HPDE6-E6E7 (cell line): ENCODE results near the gene TXNRD3.

Experiments used
- DNase-seq: peaks from one replicate; pipeline ENCODE4 v3.0.0; 2011; ENCODE audit warnings: missing footprints; ENCODE audit errors: extremely low spot score

Gene TXNRD3

DNA sequence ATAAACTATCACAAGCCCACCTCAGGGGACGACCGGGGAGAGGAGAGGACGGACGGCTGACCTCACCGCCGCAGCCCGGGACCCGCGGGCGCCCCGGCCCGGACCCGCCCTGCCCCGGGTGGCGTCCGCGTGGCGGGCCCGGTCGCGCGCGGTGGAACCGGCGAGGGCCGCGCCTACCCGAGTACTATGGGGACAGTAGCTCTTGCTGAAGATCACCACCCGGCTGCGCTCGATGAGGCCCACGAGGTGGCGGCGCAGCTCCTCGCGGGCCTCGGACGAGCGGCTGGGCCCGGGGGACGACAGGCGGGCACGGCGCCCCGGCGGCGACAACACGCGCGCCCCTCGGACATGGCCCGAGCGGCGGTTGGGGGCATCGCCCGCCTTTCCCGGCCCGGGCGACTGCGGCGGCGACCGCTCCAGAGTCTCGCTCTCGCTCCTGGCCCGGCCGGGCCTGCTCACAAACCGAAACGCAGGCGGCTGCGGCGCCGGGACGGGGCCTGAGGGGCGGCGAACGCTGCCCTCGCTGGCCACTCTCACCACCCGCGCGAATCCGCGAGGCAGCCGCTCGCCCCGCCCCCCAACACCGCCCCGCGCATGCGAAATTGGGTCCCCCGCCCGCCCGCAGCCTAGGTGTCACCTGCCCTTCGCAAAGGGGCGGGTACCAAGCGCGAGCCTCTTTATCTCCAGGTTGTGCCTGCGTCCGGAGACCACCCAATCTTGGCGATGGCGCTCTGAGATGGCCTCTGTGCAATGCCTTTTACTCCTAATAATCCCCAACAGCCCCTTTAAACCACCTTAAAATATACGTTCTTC, at the start of gene TXNRD3:
TSS of gene TXNRD3 (minus strand) at position 554 of the 813 bp plus-strand sequence.
- DNase-seq: peak; percentile 80

DNA sequence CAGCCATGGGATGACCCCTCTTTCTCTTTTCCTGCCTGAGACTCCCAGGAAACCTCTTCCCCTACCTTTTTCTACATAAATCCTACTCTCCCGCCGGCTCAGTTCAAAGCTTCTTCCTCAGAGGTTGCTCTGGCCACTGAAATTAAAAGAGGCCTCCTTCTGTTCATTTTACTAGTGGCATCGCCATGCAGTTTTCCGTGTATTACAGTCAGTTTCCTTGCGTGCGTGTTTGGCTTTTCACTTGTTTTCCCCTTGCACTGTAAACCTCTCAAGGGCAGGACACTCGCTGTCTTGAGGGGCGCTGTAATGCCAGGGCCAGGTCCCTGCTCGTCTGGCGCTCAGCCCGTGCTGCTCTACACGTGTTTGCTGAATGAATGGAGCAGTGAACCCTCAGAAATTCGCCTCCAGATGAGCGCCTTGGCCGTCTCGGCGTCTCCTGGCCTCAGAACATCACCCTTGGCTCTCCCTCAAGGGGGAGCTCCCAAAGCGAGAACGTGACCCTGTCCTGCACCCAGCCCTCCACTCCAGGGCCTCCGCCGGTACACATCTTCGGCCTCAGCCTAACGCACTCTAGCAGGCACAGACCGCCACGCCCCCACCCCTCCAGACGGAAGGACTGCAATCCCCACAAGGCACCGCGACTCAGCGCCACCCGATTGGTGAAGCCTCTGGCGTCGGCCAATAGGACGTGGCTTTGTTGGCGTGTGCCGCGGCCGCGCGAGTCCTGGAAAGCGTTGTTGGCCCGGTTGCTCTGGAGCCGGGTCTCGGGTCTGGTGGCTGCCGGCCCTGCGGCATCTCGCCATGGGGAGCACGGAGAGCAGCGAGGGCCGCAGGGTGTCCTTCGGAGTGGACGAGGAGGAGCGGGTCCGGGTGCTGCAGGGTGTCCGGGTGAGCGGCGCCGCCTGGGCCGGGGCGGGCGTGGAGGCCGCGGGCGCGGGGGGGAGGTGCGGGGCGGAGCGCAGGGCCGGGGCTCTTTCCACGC, 48.9 kb upstream of the TXNRD3 start, which contains the start of gene CHCHD6:
TSS of gene CHCHD6 (plus strand) at position 729 of the 982 bp plus-strand sequence. CDS start at position 802, 73 bp downstream.
- peak; percentile 97 for DNase-seq

DNA sequence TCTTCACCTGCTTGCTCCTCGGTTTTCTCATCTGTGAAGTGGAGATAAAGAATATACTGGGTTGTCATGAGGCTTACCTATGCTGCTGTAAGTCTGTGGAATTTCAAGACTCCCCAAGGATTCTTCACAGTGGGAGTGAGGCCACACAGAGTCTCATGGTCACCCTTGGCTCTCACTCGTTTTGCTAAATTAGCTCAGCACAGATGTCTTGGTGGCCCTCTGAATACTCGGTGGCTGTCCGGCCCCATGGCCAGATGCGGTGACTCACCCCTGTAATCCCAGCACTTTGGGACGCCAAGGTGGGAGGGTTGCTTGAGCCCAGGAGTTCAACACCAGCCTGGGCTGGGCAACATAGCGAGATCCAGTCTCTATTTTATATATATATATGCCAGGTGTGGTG, 44.1 kb upstream of the TXNRD3 start:
- DNase-seq: no peak

DNA sequence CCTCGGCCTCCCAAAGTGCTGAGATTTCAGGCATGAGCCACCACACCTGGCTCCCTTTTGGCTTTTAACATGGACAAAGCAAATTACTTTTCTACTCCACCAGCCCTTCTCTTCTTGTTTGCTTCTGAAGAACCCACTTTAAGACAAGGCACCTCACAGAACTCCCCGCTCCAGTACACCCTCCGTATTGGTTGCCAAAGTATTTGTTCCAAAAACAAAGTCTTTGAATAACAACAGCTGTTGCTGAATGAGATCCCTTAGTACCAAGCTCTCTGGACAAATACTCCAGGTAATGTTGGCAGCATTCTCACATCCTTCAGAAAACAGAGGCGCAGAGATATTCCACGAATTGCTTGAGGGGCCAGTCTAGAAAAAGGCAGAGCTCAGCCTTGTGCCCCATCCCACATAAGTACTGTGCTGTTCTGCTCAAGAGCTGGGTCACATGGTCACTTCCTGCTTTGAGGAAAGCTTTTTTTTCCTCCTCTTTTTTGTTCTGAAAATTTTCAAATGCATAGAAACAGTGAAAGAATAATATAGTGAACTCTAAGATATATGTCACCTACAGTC, 41.9 kb upstream of the TXNRD3 start:
- no peak for DNase-seq

DNA sequence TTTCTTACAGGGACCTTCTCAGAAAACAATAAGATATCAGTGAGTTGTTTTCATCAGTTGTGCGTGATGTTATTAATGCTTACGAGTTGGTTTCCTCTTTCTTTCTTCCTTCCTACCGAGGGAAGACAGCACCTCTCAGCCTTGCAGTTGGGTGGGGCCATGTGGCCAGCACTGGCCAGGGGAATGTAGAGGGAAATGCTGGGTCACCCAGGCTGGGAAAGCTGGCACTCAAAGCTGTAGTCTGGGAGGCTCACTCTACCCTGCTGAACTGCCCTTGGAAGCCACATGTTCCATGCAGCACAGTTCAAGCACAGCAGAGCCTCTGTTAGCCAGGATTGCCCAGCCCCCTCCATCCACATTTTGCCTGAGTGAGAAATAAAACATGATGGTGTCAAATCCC, 39.0 kb upstream of the TXNRD3 start:
- no peak for DNase-seq

DNA sequence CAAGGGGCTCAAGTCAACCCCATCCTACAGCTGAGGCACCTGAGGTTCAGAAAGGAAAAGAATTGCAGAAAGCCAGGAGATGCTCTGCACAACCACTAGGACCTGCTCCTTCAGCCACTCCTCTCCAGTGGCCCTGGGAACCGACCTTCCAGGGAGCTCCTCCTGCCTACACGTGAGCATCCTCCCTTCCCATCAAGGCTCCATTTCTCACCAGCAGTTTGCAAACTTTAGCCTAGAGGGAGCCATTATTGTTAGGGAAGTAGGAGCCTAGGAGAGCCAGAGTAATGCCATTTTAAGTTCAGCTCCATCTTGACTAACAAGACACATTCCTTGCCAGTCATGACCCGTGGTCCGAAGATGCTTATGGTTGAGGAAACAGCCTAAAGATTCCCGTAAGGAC, 37.9 kb upstream of the TXNRD3 start:
- DNase-seq: no peak

DNA sequence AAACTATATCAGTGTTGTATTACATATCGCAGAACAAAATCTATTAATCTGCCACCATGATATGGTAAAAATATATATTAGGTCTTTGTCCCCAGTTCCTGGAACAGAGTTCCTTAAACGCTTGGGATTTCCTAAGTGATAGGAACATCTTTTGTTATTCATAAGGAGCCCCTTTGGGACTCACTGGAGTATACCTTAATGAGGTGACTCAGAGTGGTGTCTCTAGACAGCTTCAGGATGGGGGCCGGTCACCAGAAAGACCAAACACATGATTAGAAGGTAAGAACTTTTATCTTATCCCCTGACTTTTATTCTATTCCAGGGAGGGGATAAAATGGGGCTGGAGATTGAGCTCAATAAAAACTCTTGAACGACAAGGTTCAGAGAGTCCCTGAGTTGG, 36.8 kb upstream of the TXNRD3 start:
- DNase-seq: no peak

DNA sequence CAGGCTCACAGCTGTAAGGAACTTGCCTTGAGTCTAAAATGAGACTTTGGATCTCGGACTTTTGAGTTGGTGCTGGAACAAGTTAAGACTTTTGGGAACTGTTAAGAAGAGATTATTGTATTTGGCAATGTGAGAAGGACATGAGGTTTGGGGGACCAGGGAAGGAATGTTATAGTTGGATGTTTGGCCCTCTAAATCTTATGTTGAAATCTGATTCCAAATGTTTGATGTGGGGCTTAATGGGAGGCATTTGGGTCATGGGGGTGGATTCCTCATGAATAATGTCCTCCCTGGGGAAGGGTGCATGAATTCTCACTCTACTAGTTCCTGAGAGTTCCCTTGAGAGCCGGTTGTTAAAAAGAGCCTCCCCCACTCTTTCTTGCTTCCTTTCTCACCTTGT, 30.6 kb upstream of the TXNRD3 start:
- no peak for DNase-seq

DNA sequence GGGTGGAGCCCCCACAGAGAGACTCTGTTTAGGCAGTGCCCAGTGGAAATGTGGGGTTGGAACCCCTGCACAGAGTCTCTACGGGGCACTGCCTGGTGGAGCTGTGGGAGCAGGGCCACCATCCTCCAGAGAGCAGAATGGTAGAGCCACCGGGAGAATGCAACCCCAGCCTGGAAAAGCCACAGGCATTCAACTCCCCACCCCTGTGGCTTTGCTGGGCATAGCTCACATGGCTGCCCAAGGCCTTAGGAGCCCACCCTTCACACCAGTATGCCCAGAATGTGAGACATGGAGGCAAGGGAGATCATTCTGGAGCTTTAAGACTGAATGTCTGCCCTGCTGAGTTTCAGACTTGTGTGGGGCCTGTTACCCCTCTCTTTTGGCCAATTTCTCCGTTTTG, 30.1 kb upstream of the TXNRD3 start:
- no peak for DNase-seq

DNA sequence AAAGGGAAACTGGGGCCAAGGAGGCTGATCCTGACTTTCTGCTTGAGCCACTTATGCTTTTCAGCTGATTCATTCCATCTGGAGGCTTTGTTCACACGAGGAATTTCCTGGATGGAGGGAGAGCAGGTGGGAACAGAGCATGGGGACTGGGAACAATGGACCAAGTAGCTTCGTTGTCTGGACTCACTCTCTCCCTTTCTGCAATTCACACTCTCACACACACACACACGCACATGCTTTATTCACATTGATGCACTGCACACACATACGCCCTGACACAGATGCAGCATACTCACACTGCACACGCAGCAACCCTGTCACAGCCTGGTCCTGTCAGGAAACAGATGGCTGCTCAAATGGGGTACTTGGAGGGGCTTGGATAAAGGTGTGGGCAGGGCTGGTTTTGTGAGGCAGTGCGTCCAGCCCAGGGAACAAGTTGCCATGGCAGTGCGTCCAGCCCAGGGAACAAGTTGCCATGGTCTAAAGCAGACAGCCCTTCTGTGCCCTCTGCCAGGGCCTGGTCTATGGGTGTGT, 29.4 kb upstream of the TXNRD3 start:
- no peak for DNase-seq

DNA sequence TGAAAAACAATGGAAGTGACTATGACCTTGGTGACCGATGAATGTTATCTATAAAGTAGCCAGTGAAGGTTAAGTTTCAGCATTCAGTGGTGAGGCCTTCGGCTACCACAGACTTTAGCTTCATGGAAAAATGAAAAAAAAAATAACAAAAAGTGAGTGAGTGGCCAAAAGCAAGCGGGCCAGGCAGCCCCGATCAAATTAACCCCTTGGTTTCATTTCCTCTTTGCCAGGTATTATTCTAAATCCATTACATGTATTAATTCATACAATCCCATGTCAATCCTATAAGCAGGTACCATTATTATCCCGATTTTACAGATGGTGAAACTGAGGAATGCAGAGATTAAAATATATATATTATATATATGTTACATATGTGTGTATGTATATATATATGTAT, 28.1 kb upstream of the TXNRD3 start:
- no peak for DNase-seq

DNA sequence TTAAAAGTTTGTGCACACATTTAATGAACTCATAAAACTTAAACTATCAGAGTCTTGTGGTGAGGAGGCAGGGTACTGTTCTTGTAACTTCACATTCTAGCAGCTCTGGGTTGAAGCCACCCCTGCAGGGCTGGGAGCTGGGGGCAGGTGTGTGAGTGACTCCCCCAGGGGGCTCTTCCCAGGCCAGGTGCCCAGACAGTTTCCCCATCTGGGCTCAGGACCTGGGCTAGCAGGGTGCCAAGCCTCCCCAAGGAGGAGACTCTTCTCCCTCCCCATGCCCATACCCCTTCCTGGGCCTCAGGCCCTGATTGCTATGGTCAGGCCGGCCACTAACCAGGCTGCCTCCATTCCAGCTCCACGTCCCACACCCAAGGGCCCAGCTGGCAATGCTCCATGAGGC, 27.1 kb upstream of the TXNRD3 start:
- no peak for DNase-seq

DNA sequence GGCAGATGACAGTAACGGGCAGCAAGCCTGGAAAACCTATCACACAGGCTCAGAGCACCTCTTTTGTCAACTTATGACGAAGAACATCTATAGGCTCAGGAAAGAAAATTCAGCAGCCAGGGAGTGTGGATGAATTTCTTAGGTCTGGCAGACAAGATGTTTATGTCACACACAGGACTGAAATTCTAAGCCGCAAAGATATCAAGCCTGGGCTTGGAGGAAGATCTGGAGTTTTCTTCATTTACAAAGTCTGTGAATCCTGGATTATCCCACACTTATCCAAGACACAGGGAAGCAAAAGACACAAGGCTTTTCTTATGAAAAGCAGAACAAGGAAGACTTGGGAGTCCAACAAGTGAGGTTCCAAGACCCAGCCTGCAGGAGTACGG, 25.7 kb upstream of the TXNRD3 start:
- DNase-seq: no peak

DNA sequence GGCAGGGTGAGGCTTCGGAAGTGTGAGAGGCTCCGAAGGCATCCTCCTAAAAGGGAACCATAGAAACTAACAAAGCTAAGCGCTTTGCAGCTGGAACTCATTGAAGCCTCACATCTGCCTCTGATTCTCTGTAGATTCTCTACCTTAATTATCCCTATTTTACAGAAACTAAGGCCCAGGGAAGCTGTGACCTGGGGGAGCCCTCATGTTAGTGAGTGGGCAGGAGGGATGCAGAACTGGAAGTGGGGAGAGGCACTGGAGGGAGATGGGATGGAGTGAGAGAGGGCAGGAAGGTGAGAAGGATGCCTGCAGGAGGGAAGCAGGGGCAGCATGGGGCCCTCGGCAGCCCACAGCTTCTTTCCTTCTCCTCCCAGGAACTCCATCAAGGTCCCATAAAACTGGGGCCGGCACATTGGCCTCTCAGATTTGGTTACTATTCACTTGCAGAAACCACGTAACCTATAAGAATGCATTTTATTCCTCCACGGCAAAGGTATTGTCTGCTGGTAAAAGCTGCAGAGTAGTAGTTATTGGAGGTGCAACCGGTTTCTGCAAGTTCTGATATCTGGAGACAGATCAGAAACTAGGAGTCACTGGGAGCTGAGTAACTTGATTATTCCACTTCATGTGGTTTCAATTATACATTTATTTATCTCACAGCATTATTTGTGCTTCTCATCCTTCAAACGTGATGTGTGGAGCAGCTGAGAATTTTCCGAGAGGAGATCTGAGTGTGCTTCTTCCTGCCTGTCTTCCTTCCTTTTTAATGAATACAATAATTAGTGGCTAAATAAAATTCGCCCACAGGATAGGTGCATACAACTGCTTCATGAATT, 25.1 kb upstream of the TXNRD3 start:
- no peak for DNase-seq

DNA sequence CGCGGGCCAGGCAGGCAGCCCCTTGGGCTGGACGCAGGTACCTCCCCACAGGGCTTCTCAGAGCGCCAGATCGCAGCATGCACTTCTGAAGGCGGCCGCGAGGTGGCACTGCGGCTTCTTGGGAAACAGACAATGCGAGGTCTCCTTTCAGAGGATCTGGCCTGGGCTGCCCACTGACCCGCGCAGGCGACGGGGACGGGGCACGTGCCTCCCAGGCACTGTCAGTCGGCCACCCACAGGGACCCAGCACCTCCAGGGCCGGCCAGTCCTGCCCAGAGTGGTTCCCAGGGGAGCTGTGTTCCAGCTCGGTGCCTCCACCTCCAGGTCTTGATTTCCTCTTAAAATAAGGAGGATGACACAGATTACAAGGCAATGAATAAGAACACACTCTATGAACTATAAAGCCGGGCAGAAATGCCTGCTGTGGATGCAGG, 24.4 kb upstream of the TXNRD3 start:
- DNase-seq: peak; percentile 63

DNA sequence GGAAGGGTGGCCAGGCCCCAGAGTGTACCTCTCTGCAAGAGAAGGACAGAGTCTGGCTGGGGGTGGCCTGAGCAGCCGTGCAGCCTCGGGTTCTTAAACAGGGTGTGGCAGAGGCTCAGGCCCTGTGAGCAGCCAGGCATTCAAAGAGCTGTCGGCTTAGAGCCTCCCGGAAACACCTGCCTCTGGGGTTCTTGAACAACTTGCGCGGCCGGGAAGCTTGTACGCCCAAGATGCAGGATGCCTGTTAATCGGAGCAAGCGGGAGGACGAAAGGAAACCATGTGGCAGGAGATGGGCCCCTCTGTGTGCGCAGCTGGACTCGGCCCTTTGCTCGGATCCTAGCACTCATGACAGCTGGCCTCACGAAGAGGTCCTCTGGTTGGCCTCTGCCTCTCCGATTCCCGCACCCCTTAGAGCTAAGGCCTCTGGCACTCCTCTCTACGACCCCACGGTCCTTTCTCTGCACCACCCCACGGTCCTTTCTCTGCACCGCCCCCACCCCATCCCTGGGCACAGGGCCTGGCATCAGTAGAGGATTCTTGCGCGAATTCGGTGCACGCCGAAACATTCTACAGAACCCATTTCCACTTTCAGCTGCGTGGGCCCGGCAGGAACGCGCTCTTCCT, 23.9 kb upstream of the TXNRD3 start:
- DNase-seq: no peak

DNA sequence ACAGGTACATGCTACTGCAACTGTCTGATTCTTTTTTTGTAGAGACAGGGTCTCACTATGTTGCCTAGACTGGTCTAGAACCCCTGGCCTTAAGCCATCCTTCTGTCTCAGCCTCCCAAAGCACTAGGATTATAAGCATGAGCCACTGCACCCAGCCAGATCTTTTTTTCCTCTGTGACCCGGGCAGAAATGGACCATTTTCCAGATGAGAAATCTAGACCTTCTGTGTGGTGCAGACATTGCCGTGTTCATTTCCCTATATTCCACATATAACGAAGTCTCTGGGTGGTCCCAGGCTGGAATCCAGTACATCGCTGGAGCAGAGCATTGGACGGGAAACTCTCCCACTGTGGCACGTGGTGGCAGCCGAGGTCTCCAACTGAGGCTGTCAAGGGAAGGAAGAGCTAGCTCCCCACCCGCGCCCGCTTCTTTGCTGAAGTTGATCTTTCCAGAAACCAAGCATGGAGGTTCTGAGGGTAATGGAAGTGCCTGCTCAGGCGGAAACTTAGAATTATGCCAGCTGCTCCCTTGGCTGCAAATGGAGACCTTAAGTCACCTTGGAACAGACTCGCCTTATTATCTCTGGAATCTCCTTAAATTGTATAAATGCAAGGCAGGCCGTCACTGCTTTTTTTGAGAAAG, 23.1 kb upstream of the TXNRD3 start:
- no peak for DNase-seq

DNA sequence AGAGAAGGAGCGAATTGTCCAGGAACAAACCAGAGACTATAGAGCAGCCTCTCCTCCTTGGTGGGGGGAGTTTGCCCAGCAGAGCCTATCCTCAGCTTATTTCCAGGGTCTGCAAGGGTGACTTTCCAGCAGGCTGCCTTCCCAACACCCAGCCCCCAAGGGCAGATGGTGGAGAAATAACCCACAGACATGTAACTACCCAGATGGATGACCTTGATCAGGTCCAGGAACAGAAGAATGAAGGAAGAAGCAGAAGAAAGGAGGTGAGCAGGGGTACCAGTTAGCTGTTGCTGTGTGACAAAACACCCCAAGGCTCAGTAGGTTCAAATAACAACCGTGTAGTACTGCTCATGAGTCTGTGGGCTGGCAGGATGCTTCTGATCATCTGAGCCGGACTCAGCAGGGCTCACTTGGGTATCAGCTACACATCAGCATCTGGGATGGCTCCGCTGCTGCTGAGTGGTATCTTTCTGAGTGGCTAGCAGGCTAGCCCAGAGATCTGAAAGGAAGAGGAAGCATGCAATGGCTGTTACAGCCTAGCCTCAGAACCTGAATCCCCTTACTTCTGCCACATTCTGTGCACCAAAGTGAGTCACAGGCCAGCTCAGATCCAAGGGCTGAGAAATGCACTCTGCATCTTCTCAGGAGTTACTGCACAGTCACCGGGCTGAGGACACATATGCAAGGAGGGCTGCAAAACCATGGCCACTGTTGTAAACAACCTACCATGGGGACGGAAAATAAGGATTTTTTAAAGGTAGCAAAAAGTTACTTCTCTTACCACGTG, 22.2 kb upstream of the TXNRD3 start:
- no peak for DNase-seq

DNA sequence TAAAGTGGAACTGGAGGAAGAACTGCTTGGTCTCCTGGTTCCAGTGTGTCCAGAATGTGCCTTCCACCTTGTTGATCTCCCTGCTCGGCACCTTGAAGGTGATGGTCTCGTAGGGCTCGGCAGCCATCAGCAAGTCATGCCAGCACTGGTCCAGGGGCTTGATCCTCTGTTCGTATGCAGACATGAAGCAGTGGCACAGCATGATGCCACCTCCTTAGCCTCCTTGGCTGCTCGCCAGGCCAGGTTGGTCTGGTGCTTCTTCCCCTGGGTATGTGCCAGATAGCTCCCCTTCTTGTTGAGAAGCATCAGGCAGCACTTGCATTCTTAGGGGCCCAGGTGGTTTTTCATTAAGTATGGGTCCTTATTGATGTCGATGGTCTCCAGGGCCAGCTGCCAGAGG, 17.8 kb upstream of the TXNRD3 start:
- DNase-seq: no peak
